ENCODE data around the gene POLR2F. TPM values are rescaled to one million over a fixed set of nuclear protein-coding genes. Genes with fewer than 3 reads are reported as not detected.

Gene POLR2F
- total RNA-seq, 1 donor from 2014 or later, result 17.8 TPM

- no peak for DNase-seq
Observed at GRCh38 chr22:37982938-37983859, 29.7 kb downstream of the POLR2F start.

- DNase-seq, result peak; percentile 67
Observed at GRCh38 chr22:37983860-37984791, 30.6 kb downstream of the POLR2F start, which contains the start of gene SOX10. Gene SOX10 (minus strand): TSS chr22:37984555. CDS start chr22:37983784, 771 bp downstream.

GRCh38 chr22:37985050-37985585 is 31.6 kb downstream of the POLR2F start:
- DNase-seq, result no peak

GRCh38 chr22:37985751-37986281 is 32.3 kb downstream of the POLR2F start:
- peak; percentile 77 for DNase-seq

GRCh38 chr22:37986371-37986770 is 32.9 kb downstream of the POLR2F start:
- DNase-seq, result no peak

GRCh38 chr22:37989146-37990045 is 35.9 kb downstream of the POLR2F start:
- DNase-seq, result no peak

- DNase-seq, result no peak
Observed at GRCh38 chr22:37990301-37990700, 36.8 kb downstream of the POLR2F start.

- no peak for DNase-seq
Observed at GRCh38 chr22:37990862-37991261, 37.4 kb downstream of the POLR2F start.

- DNase-seq, result no peak
Observed at GRCh38 chr22:37991731-37992442, 38.4 kb downstream of the POLR2F start.

- no peak for DNase-seq
Observed at GRCh38 chr22:37994049-37994448, 40.5 kb downstream of the POLR2F start.

- no peak for DNase-seq
Observed at GRCh38 chr22:37994982-37995381, 41.5 kb downstream of the POLR2F start.

- no peak for DNase-seq
Observed at GRCh38 chr22:37995460-37995859, 42.0 kb downstream of the POLR2F start.

- no peak for DNase-seq
Observed at GRCh38 chr22:37996079-37996478, 42.6 kb downstream of the POLR2F start.

- no peak for DNase-seq
Observed at GRCh38 chr22:37996515-37997246, 43.2 kb downstream of the POLR2F start.

GRCh38 chr22:37998543-37998942 is 45.0 kb downstream of the POLR2F start:
- DNase-seq, result no peak

GRCh38 chr22:37999236-37999635 is 45.7 kb downstream of the POLR2F start:
- DNase-seq, result no peak

GRCh38 chr22:37999640-38000272 is 46.3 kb downstream of the POLR2F start:
- peak; percentile 66 for DNase-seq

- DNase-seq, result no peak
Observed at GRCh38 chr22:38005943-38006342, 52.4 kb downstream of the POLR2F start.

- no peak for DNase-seq
Observed at GRCh38 chr22:38006906-38007305, 53.4 kb downstream of the POLR2F start.

All from occipital lobe (tissue), 2 donors.